GM19467 (cell line): ENCODE results near the gene CDK19.
"Not testable (repeated sequence)": the region's sequence is repeated elsewhere in the genome, so short reads cannot be mapped to it uniquely, and the experiment has no call there.

Source experiments
- ATAC-seq: cut with Tn5 transposase; IDR thresholded peaks from one replicate; pipeline ENCODE4 v1.9.1; 2021; ENCODE audit warnings: mild to moderate bottlenecking, moderate library complexity; ENCODE audit not compliant: unreplicated experiment

CDK19 gene

GRCh38 chr6:110815411-110816409 is at the start of gene CDK19:
Gene CDK19, minus strand, starts transcription at chr6:110815469. Its CDS starts 333 bp downstream, at chr6:110815136.
- peak; percentile 75 for ATAC-seq

- no peak for ATAC-seq
Measured at GRCh38 chr6:110864824-110865223, 49.6 kb upstream of the CDK19 start.

- ATAC-seq: no peak
Measured at GRCh38 chr6:110859335-110859792, 44.1 kb upstream of the CDK19 start.

GRCh38 chr6:110858562-110859214 is 43.4 kb upstream of the CDK19 start:
- no peak for ATAC-seq

- no peak for ATAC-seq
Measured at GRCh38 chr6:110858016-110858415, 42.7 kb upstream of the CDK19 start.

GRCh38 chr6:110856296-110856695 is 41.0 kb upstream of the CDK19 start:
- no peak for ATAC-seq

- ATAC-seq: no peak
Measured at GRCh38 chr6:110853754-110854477, 38.6 kb upstream of the CDK19 start.

- ATAC-seq: no peak
Measured at GRCh38 chr6:110852773-110853172, 37.5 kb upstream of the CDK19 start.

GRCh38 chr6:110849781-110850180 is 34.5 kb upstream of the CDK19 start:
- ATAC-seq: no peak

GRCh38 chr6:110841266-110841665 is 26.0 kb upstream of the CDK19 start:
- ATAC-seq: no peak

GRCh38 chr6:110835751-110836150 is 20.5 kb upstream of the CDK19 start:
- ATAC-seq: not testable (repeated sequence)

GRCh38 chr6:110833831-110834230 is 18.6 kb upstream of the CDK19 start:
- ATAC-seq: no peak

GRCh38 chr6:110831405-110831804 is 16.1 kb upstream of the CDK19 start:
- no peak for ATAC-seq

GRCh38 chr6:110828396-110828795 is 13.1 kb upstream of the CDK19 start:
- ATAC-seq: no peak

GRCh38 chr6:110826236-110827129 is 11.2 kb upstream of the CDK19 start:
- ATAC-seq: no peak

GRCh38 chr6:110823146-110823545 is 7.9 kb upstream of the CDK19 start:
- no peak for ATAC-seq

- no peak for ATAC-seq
Measured at GRCh38 chr6:110822249-110822648, 7.0 kb upstream of the CDK19 start.

- no peak for ATAC-seq
Measured at GRCh38 chr6:110816677-110817076, 1.4 kb upstream of the CDK19 start.

- no peak for ATAC-seq
Measured at GRCh38 chr6:110815015-110815410, 256 bp downstream of the CDK19 start.
